ENCODE results near the gene SHF. TPM values are rescaled to one million over a fixed set of nuclear protein-coding genes. Genes with fewer than 3 reads are reported as not detected.

The SHF gene
- total and polyA plus RNA-seq, 2 of the 4 experiments (the other 2 are of a cell fraction), result 1.8 to 3.5 TPM

- H3K4ac ChIP-seq (ENCODE audit: low read depth, low read length), result no peak overlapping the region
- H2BK15ac ChIP-seq (ENCODE audit: low read depth, low read length), result no peak overlapping the region
- in situ Hi-C loops (cut with MboI; ENCODE audit: low sequenced_read_pairs) (no loop called here), intact Hi-C loops (cut with micrococcal nuclease) (no loop called here), dilution Hi-C loops (cut with HindIII; ENCODE audit: low sequenced_read_pairs, unreplicated experiment) (no loop called here)
- no peak overlapping the region for H4K91ac ChIP-seq (ENCODE audit: insufficient read depth, low read depth, low read length)
- ATAC-seq (ENCODE audit: low read depth) (no peak), DNase-seq (no peak)
- H3K18ac ChIP-seq (ENCODE audit: low read depth, low read length), result no peak overlapping the region
- no peak overlapping the region for H2BK5ac ChIP-seq (ENCODE audit: low read depth, low read length, poor library complexity, severe bottlenecking)
- H3K4me1 ChIP-seq (ENCODE audit: control insufficient read depth, insufficient read depth, low read length), result peaks cover 4% of the 10 kb centered on the region; the same call in 1 of the 2 replicates
- peaks cover 5% of the 10 kb centered on the region for H3K9me1 ChIP-seq (ENCODE audit: insufficient read depth, low read length)
- no peak overlapping the region for H4K5ac ChIP-seq (ENCODE audit: low read depth, low read length)
- H3K79me1 ChIP-seq (ENCODE audit: low read depth in 1 of 2, low read length in 2 of 2), result no peaks in the 10 kb centered on the region
- ChIA-PET CTCF (no interaction called here), POLR2A (ENCODE audit: unreplicated experiment) (no interaction called here)
- no peak overlapping the region for H3K56ac ChIP-seq (ENCODE audit: extremely low read depth, insufficient read depth, low read length)
- H3K9me3 ChIP-seq (ENCODE audit: control insufficient read depth, insufficient read depth, low read length), result no peaks in the 10 kb centered on the region
- H3K4me3 ChIP-seq (ENCODE audit: insufficient read depth, low read depth, low read length), result no peak overlapping the region
- no peaks in the 10 kb centered on the region for H4K20me1 ChIP-seq (ENCODE audit: insufficient read depth, low read length)
- H3K14ac ChIP-seq (replicated peaks; ENCODE audit: low read depth, low read length), result no peak overlapping the region
- no peak overlapping the region for H2AFZ ChIP-seq (replicated peaks; ENCODE audit: low read length, poor library complexity)
- H3K27me3 ChIP-seq (ENCODE audit: control insufficient read depth, insufficient read depth, low read length), result no peaks in the 10 kb centered on the region
- no peak overlapping the region for H3K4me2 ChIP-seq (ENCODE audit: low read depth, low read length)
- no peak overlapping the region for H2BK20ac ChIP-seq (ENCODE audit: low read depth, low read length)
- H2BK120ac ChIP-seq (ENCODE audit: low read depth, low read length), result no peak overlapping the region
- H3K36me3 ChIP-seq (ENCODE audit: control insufficient read depth, insufficient read depth, low read length), result no peaks in the 10 kb centered on the region
- peak overlapping the region; percentile 28 for H2AK9ac ChIP-seq (replicated peaks; ENCODE audit: low read depth, low read length, poor library complexity)
- no peak overlapping the region for H3K23ac ChIP-seq (ENCODE audit: low read depth, low read length)
- no peak overlapping the region for H3K9ac ChIP-seq (ENCODE audit: low read depth, low read length)
- no TSS peak for BruUV-seq (replicated peaks)
- 94% methylated on average over 18 of the region's 36 CpGs; no CpG with 5 or more reads in 1 of the 2 experiments for WGBS, 2 experiments (ENCODE audit: extremely low coverage in 2 of 2, insufficient read length in 1 of 2)
- no peak overlapping the region for H3K27ac ChIP-seq (ENCODE audit: insufficient read depth, low read length)
- no peak overlapping the region for H4K8ac ChIP-seq (ENCODE audit: low read depth in 2 of 2, low read length in 2 of 2)
- no peak overlapping the region for H2AK5ac ChIP-seq (ENCODE audit: low read depth, low read length)
- TF ChIP-seq MAZ (IDR thresholded peaks at IDR 0.05; ENCODE audit: borderline replicate concordance, low read depth, low read length) (no peak), RCOR1 (IDR thresholded peaks at IDR 0.05; ENCODE audit: insufficient replicate concordance, low read length) (no peak), BHLHE40 (IDR thresholded peaks at IDR 0.05; ENCODE audit: low read depth, low read length) (no peak), CEBPB (IDR thresholded peaks at IDR 0.05; ENCODE audit: low read depth, low read length) (no peak), MXI1 (IDR thresholded peaks at IDR 0.05; ENCODE audit: borderline replicate concordance, low read depth, low read length) (no peak), MAFK (IDR thresholded peaks at IDR 0.05; ENCODE audit: low read depth, low read length) (no peak), CTCF (conservative IDR thresholded peaks at IDR 0.05; ENCODE audit: low read depth, low read length) (no peak), SMC3 (IDR thresholded peaks at IDR 0.05; ENCODE audit: low read depth, low read length) (no peak), RFX5 (IDR thresholded peaks at IDR 0.05; ENCODE audit: low read depth, low read length) (no peak), CHD1 (IDR thresholded peaks at IDR 0.05; ENCODE audit: low read depth, low read length) (no peak), USF2 (IDR thresholded peaks at IDR 0.05; ENCODE audit: low read depth, low read length) (no peak), NFE2L2 (IDR thresholded peaks at IDR 0.05; ENCODE audit: low read depth, low read length) (no peak), POLR2A (IDR thresholded peaks at IDR 0.05; ENCODE audit: low read depth, low read length) (no peak), RAD21 (IDR thresholded peaks at IDR 0.05; ENCODE audit: low read length) (no peak)
Observed at GRCh38 chr15:45151998-45152828, 35.6 kb downstream of the SHF start.
